ENCODE measurements around the gene CD14.
"Not testable (repeated sequence)": the region's sequence is repeated elsewhere in the genome, so short reads cannot be mapped to it uniquely, and the experiment has no call there.

CD14 gene

GRCh38 chr5:140595538-140596300 lies 37.3 kb downstream of the CD14 start:
- DNase-seq (ENCODE audit: low spot score): no peak

GRCh38 chr5:140594169-140594568 lies 38.8 kb downstream of the CD14 start:
- DNase-seq (ENCODE audit: low spot score): no peak

- DNase-seq (ENCODE audit: low spot score): not testable (repeated sequence)
Observed at GRCh38 chr5:140593070-140593469, 39.9 kb downstream of the CD14 start.

GRCh38 chr5:140591747-140592372 lies 41.1 kb downstream of the CD14 start:
- no peak for DNase-seq (ENCODE audit: low spot score)

- no peak for DNase-seq (ENCODE audit: low spot score)
Observed at GRCh38 chr5:140590861-140591260, 42.1 kb downstream of the CD14 start.

- no peak for DNase-seq (ENCODE audit: low spot score)
Observed at GRCh38 chr5:140588311-140589070, 44.5 kb downstream of the CD14 start.

- no peak for DNase-seq (ENCODE audit: low spot score)
Observed at GRCh38 chr5:140587495-140587894, 45.5 kb downstream of the CD14 start.
